GM12873 (cell line): ENCODE results near the gene TCERG1L.

Experiments
- TF ChIP-seq, protein P1 (sequence below): IDR thresholded peaks from 2 replicates; pipeline ENCODE4 v1.5.1; 2012; ENCODE audit warnings: low read depth, mild to moderate bottlenecking, moderate library complexity, low read length, control low read depth; ENCODE audit not compliant: insufficient read depth; ENCODE audit errors: missing control alignments

The TCERG1L gene

DNA sequence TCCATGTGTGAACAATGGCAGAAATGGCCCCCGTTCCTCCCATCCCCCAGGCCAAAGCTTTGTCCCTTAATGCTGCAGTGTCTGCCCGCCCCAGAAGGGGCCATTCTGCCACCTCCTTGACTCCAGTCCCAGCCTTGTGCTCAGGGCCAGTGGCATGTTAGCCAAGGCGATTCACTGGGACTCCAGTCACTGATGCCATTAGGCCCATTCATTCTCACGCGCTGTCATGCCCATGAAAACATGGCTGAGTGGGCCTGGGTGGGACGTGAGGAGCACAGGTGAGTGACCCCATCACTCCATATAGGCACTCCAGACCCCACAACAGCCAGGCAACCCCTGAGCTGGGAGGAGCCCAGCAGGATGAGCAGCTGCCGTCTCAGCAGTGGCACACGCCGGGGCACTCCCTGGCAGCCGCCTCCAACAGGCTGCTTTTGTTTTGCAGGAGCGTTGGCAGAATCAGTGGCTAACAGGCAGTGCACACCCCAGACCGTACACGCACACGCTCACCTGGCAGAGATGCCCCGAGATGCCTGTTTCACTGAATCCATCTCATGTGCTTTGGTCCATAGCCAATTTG, 79.5 kb downstream of the TCERG1L start:
- TF ChIP-seq, protein P1, sequence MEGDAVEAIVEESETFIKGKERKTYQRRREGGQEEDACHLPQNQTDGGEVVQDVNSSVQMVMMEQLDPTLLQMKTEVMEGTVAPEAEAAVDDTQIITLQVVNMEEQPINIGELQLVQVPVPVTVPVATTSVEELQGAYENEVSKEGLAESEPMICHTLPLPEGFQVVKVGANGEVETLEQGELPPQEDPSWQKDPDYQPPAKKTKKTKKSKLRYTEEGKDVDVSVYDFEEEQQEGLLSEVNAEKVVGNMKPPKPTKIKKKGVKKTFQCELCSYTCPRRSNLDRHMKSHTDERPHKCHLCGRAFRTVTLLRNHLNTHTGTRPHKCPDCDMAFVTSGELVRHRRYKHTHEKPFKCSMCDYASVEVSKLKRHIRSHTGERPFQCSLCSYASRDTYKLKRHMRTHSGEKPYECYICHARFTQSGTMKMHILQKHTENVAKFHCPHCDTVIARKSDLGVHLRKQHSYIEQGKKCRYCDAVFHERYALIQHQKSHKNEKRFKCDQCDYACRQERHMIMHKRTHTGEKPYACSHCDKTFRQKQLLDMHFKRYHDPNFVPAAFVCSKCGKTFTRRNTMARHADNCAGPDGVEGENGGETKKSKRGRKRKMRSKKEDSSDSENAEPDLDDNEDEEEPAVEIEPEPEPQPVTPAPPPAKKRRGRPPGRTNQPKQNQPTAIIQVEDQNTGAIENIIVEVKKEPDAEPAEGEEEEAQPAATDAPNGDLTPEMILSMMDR = no peak

DNA sequence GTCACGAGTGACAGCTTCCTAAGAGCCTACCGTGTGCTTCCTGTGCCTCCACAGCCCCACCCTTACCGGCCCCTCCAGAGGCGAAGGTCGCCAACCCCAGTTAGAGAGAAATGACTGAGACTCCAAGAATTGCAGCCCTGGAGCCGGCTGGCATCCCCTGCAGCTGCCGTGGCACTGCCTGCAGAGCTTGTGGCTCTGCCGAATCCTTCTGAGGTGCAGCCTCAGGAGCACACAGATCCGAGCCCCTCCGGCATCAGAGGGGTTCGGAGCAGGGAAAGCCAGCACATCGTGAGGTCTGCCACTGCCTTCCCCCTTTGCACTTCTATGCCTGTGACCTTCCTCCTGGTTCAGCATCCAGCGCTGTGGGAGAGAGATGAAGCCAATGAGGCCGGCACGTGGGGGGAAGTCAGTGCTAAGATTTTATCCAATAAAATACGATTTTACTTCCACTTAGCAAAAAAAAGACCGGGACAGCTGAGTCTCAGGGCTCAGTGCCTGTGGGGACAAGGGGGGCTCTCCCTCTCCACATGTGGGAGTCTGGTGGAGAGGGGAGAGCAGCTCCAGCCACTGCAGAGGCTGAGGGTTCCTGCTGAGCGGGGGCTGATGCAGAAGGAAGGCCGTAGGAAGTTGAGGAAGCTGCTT, 80.1 kb downstream of the TCERG1L start:
- TF ChIP-seq, protein P1 = no peak

DNA sequence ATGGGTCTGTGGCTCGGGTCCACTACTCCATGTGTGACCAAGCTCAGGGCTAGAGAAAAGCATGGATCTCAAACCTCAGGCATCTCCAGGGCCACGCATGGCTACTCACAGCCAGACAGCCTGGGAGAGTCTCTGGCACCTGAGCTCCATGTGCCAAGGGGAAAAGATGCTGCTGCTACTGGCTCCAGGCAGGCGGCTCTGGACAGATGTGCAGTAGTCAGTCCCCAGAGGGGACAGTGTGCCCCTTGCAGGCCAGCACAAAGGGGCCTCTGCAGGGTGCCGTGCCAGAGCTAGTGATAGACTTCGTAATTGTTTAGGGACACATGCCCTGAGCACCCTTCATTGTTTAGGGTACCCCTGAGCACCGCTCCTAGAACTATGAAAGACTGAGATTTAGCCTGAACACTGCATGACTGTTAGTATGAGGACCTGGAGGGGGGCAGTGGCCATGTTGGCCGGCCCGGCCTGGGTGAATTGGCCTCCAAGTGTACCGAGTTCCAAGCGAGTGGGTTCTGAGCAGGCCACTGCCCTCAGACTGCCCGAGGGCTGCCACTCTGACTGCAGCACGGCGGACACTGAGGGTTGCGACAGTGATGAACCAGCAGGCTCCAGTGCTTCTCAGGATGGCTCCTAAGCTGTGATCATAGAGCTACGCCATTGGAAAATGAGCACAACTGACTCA, 80.7 kb downstream of the TCERG1L start:
- TF ChIP-seq, protein P1 = no peak

DNA sequence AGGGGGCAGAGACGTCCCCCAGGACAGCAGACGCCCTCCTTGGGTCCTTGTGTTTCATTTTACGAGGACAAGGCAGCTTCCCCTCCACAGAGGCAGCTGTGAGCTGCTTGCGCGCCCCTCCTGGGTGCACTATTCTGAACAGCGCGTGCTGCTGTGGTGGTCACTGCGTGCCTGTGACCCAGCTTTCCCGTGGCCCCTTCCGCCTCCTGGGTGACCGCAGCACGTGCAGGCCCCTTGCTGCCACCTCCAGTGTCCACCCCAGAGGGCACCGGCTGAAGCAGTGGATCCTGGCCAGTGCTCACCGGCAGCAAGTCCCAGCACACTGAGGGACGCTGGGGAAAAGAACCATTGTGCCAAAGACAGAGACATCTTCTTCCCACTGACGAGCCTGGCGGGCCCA, 81.4 kb downstream of the TCERG1L start:
- TF ChIP-seq, protein P1 = no peak

DNA sequence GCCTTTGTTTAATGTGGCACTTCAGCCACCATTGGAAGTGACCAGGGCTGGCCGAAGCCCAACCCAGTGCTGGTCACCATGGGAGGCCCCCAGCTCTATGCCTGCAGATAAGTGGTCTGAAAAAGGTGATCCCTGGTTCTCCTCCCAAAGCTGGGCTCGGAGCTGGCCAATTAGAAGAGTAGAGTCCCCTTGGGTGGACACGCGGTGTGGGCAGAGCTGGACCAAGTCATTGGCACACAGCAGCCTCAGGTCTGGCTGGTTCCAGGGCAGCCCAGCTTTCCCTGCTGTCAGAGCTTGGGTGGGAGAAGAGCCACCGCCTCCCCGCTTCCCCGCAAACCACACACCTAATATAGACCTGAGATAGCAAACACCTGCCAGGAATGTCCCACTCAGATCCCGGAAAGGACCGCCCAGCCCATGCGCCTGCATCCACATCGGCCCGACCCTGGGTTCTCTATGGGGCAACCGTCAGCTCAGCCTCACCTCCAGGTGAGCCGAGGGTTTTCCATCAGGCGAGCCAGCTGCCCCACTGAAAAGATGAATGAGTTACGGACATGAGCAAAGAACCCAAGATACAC, 84.3 kb downstream of the TCERG1L start:
- TF ChIP-seq, protein P1 = no peak

DNA sequence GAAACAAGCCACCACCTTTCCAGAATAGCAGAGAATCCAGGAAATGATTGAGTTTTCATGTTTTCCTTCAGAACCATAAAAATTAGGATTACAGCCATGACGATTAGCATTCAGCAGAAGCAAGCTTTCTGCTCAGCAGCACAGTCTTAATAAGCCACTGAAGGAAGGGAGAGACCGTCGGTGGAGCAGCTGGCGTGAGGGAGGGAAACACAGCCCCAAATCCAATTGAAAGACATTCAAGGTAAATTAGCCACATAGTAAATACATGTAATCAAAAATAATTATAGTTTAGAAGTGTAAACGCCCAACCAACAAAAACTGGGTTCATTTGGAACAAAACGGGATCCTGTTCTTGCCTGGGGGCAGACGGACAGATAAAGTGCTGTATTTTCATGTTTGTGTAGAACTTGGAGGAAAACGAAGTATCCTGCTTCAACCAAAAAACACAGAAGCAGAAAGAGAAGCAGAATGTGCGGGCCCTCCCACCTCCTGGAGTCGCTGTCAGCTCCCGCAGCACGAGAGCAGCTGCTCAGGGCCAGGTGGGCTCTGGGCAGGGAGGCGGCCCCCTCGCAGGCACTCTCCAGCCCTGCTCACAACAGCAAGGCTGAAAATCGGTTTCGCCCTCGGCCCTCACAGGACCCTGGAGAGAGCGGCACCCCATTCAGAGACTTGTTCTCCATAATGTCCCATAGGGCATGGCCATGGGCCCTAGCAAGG, 84.9 kb downstream of the TCERG1L start:
- TF ChIP-seq, protein P1 = no peak

DNA sequence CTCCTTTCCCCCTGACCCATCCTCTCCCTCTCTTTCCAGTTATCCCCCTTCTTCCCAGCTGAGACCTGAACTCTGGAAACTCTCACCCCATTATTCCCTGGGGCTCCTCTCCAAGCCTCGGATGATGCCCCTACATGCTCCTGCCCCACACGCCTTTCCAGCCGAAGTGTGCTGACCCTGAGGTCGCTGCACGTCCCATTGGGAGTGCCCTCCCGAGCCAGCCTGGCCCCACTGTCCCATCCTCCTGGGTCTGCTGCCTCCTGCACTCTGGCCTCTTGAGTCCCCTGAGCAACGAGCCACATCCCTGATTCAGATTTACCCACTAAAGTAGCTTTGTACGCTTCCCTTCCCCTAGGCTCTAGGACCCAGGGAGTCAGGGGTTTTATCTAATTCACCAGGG, 87.4 kb downstream of the TCERG1L start:
- TF ChIP-seq, protein P1 = no peak
